Stimulated activated CD8-positive, alpha-beta memory T cell treated with anti-CD3 and anti-CD28 coated beads, Interleukin-7, amount 100 ng/mL, for 48 hours (primary cell): Measurements from ENCODE around the gene HAUS8.
"Not testable (repeated sequence)": the region's sequence is repeated elsewhere in the genome, so short reads cannot be mapped to it uniquely, and the experiment has no call there.

Experiments
- DNase-seq, 2 donors: peaks; one replicate each; pipeline ENCODE4 v3.0.0-alpha.2; 2020; ENCODE audit warnings: low read depth in 1 of 2; ENCODE audit errors: extremely low read depth in 1 of 2

HAUS8 gene, protein sequence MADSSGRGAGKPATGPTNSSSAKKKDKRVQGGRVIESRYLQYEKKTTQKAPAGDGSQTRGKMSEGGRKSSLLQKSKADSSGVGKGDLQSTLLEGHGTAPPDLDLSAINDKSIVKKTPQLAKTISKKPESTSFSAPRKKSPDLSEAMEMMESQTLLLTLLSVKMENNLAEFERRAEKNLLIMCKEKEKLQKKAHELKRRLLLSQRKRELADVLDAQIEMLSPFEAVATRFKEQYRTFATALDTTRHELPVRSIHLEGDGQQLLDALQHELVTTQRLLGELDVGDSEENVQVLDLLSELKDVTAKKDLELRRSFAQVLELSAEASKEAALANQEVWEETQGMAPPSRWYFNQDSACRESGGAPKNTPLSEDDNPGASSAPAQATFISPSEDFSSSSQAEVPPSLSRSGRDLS

DNA sequence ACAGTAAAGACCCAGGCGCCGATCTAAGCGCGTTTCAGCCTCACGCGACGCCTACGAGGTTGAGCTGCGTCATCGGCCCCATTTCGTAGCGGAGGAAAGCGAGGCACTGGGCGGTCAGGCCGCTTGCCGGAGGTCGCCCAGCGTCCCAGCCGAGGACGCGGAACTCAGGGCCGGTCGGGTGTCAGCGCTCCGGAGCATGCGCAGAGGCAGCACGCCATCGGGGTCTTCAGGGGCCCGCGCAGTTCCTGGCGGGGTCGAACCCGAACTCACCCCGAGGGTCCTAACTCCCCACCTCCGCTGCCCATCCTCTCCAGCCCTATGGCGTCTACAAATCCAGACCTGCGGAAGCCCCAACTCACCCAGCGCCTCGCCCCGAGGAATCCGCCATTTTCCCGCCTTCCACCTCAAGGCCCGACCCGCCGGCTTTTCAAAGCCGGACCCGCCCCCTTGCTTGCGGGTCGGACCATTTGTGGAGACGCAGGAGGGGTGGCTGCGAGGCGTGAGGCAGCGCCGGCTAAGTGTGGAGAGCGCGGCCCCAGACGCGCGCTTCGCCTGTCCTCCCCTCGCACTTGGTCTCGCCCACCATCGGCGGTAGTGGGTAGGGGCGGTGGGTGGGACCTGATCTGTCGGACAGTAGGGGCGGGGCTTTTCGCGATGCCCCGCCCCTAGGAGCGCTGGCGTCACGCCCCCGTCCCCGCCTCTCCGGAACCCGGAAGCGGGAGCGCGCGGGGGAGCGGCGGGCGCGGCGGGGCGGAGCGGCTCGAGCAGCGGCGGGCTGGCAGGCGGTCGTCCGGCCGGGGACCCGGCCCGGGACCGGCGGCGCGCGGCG is at the start of gene HAUS8, which contains the start of gene MYO9B:
HAUS8 (minus strand) TSS at position 418 of the 829 bp plus-strand sequence; CDS start at position 388, 30 bp downstream.
MYO9B (plus strand) TSS at position 743 of the 829 bp plus-strand sequence. CDS start 25,941 bp downstream, outside the sequence.
- DNase-seq: peak; percentile 99

DNA sequence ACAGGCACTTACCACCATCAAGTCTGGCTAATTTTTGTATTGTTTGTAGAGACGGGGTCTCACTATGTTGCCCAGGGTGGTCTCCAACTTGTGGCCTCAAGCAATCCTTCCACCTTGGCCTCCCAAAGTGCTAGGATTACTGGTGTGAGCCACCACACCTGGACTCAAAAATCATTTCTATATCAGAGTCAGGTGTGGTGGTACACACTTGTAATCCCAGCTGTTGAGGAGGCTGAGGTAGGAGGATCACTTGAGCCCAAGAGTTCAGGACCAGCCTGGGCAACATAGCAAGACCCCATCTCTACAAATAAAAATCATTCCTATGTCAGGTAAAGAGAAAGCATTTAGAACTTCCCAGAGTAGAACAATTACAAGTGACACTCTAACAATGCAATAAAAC is 48.8 kb upstream of the HAUS8 start:
- DNase-seq: no peak

DNA sequence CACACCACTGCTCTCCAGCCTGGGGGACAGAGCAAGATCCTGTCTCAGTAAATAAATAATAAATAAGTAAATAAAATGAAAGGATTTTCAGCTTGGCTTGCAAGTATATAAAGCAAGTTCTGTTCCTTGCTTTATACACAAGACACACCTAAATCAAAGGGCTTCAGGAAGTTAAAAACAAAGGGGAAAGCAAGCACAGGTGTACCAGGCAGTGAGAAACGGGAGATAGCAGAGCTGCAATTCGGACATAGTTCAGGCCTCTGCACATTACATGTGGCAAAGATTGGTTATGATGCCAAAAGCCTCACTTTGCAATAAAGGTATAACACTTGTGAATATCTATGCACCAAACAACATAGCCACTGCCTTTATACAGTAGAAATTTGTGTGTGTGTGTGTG is 47.8 kb upstream of the HAUS8 start:
- no peak for DNase-seq

DNA sequence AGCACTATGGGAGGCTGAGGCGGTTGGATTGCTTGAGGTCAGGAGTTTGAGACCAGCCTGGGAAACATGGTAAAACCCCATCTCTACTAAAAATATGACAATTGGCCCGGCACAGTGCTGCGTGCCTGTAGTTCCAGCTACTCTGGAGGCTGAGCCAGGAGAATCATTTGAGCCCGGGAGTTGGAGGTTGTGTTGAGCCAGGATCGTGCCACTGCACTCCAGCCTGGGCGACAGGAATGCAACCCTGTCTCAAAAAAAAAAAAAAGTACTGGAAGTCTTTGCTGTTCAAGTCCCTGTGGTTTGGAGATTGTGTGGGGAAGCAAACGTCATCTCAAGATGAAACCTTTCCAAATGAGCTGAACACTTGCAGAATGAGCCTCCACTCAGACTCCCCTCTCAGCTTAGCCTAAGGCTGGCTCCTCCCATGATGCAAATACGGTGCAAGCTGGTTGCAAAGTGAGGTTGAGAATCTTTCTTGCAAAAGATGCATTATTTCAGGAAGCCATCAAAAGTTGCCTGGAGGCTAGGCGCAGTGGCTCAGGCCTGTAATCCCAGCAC is 46.6 kb upstream of the HAUS8 start:
- DNase-seq: no peak

DNA sequence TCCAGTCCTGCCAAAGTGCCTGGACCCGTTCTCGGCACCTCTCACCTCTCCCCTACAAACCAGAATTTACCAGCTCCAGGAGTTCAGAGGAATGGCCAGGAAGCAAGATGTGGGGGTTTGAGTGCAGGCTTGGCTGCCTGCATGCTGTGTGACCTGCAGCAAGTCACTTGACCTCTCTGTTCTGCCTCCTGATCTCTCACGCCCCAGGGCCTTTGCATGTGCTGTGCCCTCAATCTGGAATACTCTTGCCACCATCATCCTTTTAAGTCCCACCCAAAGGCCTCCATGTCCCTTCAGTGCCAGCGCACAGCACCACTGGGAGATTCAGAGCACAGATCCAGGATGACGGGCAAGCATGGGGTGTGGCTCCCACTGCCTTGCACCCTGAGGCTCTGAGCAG is 43.7 kb upstream of the HAUS8 start:
- DNase-seq: no peak

DNA sequence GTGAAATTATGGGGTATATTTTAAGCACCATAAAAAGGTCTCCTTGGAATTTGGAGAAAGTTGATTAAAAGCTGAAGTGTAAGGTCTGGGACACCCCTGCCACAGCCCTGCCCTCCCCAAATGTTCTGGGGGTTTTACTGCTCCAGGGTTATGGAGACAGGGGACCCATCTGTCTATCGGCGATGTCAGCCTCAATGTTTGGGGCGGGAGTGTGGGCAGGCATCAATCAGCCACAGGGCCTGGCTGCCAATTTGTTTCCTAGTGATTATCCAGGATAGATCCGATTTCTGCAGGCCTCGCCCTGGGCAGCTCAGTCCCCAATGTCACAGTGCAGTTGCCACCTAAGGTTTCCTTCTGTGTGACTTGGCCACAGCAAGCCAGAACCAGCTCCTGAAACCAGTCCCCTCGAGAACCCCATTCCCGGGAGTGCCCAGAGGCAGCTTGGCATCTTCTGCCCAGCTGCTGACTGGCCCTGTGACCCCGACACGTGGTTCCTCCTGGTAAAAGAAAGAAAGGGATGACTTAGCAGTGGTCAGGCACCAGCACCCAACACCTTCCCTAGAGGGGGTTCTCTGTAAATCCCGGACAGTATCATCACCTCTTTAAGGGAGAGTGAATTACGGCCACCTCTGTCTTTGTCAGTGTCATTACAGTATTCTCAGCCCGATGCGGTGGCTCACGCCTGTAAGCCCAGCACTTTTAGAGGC is 41.9 kb upstream of the HAUS8 start:
- no peak for DNase-seq

DNA sequence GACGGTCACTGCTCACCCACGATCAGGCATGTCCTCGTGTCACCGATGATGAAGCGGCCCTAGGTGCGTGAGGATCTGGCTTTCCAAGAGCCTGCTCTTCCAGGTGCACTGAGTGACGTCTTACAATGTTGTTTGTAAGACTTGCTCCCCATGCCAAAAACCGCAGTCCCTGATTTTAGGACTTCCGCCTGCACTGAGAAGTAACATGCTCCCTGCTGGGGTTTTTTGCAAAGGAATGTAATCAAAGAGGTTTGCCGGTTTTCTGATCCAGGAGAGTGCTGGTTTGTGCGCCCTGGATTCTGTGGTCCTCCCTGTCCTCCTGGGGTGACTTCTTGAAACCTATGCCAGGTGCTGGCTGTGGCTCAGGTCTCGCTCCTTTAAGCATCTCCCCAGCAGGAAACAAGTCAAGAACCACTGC is 39.2 kb upstream of the HAUS8 start:
- no peak for DNase-seq

DNA sequence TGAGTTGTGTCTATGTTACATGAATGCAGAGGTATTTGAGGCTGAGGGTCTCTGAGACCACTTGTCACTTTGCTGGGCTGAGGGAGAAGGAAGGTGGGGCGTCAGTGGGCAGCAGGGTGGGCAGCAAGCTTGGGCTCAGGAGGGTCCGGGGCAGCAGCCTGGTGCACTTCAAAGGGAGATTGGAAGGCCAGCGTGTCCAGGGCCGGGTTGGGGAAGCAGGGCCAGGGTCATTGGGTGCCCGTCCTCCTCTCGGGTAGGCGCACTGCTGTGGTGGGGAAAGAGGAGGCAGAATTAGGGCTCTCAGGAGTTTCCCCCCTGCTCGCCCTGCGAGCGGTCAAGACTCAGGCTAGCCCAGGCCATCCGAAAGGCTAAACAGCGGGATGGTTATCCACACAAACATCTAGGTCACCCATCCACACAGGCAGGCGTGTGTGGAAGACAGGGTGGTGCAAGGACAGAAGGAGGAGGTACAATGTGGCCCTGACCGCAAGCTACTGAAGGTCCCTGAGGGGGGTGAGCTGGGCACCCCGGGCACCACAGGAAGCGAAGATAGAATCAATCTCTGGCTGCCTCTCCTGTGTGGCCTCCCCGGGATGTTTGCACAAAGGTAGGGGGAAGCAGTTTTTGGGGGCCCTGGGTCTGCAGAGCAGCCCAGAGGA is 38.0 kb upstream of the HAUS8 start:
- DNase-seq: no peak

DNA sequence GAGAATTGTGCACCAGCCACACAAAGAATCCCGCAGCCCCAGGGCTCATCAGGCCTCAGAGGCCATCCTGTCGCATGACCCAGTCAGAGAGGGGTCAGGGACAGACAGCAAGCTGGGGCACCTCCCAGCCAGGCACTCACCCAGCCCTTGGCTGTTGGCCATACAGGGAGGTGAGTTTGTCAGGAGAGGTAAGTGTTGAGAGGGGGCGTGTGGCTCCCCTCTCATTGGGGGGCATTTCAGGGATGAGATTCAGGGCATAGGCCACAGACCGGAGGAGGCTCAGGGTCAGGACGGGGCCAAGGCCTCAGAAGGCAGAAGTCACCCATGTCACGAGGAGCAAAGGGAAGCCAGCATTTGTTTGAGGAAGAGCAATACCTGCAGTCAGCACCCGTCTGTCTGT is 37.4 kb upstream of the HAUS8 start:
- DNase-seq: no peak

DNA sequence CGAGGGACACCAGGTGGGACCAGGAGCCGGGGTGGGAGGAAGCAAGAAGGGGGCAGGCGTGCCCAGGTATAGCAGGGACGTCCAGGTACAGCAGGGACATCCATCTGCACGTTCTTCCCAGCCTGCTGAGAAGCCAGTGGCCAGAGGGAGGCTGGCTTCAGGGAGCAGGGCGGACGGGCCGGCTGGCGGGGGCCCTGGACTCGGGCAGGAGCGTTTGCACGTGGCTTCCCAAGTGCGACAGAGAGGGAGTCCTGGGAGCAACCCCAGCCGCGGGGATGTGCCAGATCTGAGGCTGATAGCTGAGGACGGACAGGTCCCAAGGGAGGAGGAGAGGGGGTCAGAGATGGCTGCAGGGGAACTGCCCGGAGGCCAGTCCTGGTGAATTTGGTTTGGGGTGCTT is 37.0 kb upstream of the HAUS8 start:
- no peak for DNase-seq

DNA sequence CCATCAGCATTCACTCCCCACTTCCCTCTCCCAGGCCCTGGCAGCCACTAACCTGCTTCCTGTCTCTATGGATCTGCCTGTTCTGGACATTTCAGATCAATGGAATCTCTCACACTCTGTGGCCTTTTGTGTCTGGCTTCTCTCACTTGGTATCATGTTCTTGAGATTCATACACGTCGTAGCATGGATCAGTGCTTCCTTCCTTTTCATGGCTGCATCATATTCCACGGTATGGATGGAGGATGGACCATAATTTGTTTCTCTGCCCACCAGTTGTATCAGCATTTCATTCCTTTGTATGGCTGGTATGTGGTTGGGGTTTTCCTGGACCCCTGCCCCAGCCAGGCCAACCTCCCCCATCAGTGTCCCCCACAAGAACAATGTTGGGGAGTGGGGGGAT is 36.5 kb upstream of the HAUS8 start:
- DNase-seq: no peak

DNA sequence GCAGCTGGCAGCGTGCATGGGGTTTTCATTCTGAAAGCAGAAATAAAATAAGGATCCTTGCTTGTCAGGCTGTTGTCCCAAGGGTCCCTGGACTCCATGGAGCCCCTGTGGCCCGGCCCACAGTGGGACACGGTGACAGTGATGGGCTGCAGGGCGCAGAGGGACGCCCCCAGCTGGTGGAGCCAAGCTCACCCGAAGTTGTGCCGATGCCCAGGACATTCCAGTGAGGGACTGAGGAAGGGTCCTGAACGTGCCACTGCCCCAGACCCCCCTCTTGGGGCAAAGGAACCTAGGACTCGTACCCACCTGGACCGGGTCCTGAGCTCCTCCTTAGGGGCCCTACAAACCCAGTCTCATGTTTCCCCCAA is 35.3 kb upstream of the HAUS8 start:
- DNase-seq: no peak

DNA sequence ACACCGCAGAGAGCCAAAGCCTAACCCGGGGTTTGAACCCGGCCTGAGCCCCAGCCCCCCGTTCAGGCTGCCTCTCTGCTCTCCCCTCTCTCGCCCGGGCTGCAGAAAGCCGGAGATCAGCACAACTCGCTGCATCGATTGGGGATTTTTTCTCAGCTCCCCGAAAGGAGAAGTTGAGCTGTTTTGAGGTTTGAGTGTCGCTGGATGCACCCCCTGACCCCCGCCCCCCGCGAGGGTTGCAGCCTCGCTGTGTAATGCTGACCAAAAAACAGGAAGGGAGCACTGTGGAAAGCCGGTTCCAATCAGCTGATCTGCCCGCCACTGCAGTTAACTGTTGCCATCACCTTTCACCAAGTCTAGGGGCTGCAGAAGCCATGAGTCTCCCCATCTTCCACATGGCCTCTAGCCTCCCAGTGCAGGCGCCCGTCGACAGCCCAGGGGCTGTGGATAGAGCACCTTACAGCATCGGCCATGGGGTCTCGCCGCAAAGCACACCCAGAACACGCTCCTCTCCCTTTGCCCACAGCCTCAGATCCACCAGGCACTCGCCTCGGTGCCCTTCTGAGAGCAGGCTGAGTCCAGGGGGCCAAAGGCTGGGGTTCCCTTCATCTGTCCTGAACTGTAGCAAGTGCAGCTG is 34.8 kb upstream of the HAUS8 start:
- peak in 1 of 2 donors; percentile 16 for DNase-seq

DNA sequence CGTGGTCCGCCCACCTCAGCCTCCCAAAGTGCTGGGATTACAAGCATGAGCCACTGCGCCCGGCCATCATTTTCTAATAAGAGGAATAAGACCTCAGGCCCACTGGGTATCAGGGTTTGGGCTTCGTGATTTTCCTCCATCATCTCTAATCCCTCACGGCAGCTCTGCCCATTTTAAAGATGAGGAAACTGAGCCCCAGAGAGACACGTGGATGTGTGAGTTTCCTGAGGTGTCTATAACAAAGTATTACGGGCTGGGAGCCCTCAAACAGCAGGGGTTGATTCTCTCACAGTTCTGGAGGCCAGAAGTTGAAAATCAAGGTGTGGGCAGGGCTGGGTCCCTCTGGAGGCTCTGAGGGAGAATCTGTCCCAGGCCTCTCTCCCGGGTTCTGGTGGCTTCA is 34.0 kb upstream of the HAUS8 start:
- no peak for DNase-seq

DNA sequence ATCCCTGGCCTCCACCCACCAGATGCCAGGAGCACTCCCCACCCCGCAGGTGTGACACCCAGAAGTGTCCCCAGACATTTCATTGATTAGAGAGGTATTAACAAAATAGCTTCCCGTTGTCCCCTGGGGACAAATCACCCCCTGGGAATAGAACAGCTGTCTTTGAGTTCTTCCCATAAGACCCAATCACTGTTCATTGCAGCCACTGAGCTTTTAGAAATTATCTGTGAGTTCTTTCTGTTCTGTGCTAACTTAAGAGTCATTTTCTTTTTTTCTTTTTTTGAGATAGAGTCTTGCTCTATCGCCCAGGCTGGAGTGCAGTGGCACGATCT is 33.2 kb upstream of the HAUS8 start:
- DNase-seq: no peak

DNA sequence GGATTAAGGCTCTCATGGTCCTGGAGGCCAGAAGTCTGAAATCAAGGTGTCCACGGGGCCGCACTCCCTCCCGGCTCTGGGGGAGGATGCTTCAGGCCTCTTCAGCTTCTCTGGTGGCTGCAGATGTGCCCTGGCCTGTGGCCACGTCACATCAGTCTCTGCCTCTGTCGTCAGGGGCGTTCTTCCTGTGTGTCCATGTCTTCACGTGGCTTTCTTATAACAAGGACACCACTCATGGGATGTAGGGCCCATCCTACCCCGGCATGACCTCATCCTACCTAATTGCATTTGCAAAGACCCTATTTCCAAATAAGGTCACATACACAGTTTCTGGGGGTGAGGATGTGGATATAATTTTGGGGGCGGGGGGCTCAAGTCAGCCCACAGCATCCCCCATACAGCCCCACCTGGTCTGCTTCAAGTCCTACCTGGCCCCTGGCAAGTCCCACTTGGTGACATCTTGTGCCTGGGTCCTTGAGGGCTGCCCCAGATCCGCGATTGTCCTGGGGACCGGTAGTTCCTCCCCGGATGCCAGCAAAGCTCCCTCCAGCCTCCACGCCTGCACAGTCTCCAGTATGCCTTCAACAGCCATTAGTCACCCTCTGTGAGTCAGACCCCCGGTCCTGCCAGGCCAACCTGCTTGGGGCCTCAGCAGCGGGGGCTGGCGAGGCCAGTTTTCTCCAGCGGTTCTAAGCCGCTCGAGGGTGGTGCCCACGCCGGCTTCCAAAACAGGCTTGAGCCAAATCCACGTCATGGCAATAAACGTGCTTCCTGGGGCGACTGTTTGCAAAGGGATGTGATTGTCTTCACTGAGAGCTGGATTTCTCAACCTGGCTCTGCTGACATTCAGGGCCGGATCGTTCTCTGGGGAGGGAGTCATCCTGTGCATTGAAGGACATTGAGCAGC is 32.5 kb upstream of the HAUS8 start:
- no peak for DNase-seq

DNA sequence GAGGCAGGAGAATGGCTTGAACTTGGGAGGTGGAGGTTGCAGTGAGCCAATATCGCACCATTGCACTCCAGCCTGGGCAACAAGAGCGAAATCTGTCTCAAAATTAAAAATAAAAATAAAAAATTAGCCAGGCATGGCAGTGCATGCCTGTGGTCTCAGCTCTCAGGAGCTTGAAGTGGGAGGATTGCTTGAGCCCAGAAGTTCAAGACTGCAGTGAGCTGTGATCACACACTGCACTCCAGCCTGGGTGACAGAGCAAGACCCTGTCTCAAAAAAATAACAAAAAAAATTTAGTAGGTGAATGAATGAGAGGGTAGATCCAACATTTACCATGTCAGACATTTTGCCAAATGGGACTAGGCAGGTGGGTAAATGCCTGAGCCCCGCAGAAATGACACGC is 31.7 kb upstream of the HAUS8 start:
- not testable (repeated sequence) for DNase-seq

DNA sequence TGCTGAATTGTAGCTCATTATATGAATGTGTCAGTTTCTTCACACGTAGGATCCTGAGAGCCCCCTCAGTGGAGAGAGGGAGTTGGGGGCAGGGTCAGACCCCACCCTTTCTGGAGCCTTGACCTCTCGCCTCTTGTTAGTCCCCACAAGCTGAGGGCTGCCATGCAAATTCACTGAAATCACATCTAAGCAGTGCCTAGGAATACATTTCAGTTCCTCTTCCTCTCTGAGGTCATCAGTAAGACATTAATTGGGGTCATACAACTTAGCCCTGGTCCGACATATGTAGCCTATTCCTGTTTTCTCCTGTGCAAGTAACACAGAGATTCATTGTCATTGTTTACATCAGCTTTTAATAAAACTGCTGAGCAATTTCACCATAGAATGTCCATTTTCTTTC is 30.3 kb upstream of the HAUS8 start:
- DNase-seq: no peak

DNA sequence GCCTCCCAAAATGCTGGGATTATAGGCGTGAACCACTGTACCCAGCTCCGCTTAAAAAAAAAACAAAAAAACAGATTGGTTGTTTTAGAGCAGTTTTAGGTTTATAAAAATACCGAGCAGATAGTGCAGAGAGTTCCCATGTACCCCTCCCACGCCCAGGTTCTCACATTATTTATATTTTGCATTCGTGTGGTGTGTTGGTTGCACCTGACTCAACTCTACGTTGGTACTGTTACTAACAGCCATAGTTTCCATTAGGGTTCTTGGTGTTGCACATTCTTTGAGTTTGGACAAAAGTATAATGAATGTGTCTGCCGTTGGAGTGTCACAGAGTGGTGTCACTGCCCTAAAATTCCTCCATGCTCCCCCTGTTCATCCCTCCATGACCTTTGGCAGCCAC is 29.4 kb upstream of the HAUS8 start:
- DNase-seq: no peak
